Stimulated activated CD8-positive, alpha-beta memory T cell treated with anti-CD3 and anti-CD28 coated beads, Interleukin-12 subunit alpha, Interleukin-12 subunit beta, amount 100 ng/mL, for 24 hours (primary cell): ENCODE measurements around the gene PDE1C.
"Not testable (repeated sequence)": the region's sequence is repeated elsewhere in the genome, so short reads cannot be mapped to it uniquely, and the experiment has no call there.

ENCODE experiments used
- DNase-seq: peaks from one replicate; pipeline ENCODE4 v3.0.0-alpha.2; 2020; ENCODE audit errors: extremely low read depth

The PDE1C gene

DNA sequence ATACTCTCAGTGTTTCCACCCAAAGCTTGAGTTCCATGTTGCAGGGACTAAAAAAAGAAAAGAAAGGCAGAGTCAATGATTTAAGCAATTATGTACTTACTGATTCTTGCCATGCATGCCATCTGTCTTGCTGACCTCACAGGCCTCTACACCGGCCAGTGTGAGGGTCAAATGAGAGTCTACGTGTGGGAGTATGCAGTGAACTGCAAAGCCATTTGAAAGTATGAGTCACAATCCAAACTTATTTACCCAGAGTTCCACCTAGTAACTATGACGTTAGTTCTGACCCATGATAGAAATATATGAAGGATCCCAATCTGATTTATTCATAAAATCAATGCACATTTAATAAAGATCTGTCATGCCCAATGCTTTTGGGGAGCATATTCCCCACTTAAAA lies 26.5 kb downstream of the PDE1C start:
- no peak for DNase-seq

DNA sequence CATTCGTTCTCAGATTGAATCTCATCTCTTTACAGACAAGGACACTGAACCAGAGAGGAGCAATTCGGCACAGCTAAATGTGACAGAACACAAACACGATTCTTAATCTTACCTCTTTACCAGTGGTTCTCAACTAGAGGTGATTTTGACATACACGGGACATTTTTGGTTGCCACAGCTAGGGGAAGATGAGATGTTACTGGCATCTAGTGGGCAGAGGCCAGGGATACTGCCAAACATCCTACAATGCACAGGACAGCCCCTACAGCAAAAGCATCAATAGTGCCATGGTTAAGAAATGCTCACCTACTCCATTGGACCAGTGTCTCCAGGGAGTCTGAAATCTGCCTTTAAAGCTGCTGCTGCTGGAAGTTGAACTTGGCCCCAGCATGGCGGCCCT lies 27.3 kb downstream of the PDE1C start:
- DNase-seq = no peak

DNA sequence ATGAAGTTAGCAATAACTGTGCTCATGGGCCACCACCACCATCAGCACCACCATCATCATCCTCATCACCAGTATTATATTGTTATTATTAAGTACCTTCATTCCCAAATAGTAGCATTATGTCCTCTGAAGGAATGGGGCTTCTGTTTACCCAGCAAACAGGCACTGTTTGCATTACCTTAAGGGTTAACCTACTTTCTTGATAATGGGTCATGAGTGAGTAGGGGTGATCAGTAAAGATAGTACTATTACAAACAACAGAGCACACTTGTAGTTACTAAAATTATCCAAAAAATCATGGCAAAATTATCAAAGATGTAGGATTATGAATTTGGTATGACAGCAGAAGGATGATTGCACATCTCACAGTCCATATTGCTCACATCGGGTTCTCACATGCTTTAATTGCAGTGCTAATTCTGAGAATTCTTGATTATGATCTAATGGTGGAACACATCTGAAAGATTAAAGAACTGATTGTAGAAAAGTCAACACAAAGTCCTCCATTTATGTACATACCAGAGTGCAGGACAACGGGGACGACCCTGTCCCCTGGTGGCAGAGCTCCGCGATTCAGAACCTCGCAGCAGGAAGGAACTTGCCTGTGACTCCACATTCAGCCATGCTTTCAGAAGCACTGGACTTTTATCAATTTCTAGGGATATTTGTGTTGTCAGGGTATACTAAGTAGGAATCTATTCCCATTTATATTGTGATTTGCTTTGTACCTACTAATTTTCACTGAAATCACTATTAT lies 31.0 kb downstream of the PDE1C start:
- DNase-seq = no peak

DNA sequence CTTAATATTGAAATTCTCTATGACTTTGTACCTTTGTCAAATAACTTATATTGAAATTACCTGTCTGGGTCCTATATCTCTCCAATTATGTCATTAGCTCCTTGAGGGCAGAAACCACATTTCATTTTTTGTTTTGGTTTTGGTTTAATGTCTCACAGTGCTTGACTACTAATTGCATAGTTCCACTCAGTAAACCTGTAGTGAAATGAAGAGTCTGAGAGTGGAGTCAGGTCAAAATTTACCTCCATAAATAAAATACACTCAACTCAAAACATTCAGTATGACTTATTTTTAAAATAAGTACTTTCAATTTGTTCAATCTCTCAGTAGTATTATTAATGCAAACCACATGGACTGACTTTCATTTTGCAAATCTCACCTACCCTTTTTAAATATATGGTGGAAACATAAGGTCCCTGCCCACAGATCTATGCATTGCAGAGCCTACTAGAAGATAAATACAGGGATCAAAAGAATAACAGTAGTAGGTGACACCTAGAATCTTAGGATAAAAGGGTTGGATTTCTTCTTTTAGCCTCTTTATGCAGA lies 32.5 kb downstream of the PDE1C start:
- DNase-seq = no peak

- DNase-seq = no peak
Observed at GRCh38 chr7:32036557-32036956, 33.6 kb downstream of the PDE1C start.

- DNase-seq = no peak
Observed at GRCh38 chr7:32034052-32034451, 36.2 kb downstream of the PDE1C start.

DNA sequence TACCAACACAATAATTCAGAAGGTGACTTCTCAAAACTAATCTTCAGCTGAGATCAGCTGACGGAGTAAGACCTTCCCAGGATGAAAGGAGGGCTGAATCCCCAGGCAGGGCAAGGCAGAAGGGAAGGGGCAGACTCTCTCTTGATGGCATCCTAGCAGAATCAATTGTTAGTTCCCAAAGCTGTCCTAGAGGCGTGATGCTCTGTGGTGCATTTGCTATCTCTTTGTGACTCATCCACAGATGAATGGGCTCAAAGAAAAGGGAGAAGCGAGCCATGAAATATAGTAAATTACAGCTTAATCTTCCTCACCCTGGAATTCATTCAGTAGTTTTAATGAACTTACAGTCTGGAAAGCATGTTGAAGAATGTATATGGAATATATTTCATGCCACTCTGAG lies 37.2 kb downstream of the PDE1C start:
- no peak for DNase-seq

- no peak for DNase-seq
Observed at GRCh38 chr7:32032211-32032610, 38.0 kb downstream of the PDE1C start.

- DNase-seq = no peak
Observed at GRCh38 chr7:32030904-32031692, 39.1 kb downstream of the PDE1C start.

DNA sequence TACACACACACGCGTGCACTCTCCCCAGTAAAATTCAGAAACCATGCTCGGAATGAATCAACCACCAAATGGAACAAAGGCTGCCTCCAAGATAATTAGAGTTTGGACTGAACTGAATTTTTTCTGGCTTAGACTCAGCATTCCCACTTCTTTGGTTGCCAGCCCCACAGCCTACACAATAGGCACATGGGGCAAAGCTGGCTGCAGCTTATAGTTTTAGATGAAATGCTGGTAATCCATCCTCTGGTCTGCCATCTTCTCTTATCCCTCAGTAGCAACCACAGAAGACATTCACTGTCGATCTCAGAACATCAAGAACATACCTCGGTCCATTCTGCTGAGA lies 44.2 kb downstream of the PDE1C start:
- DNase-seq = no peak

- DNase-seq = no peak
Observed at GRCh38 chr7:32025381-32026082, 44.7 kb downstream of the PDE1C start.

GRCh38 chr7:32023376-32023775 lies 46.8 kb downstream of the PDE1C start:
- DNase-seq = no peak

DNA sequence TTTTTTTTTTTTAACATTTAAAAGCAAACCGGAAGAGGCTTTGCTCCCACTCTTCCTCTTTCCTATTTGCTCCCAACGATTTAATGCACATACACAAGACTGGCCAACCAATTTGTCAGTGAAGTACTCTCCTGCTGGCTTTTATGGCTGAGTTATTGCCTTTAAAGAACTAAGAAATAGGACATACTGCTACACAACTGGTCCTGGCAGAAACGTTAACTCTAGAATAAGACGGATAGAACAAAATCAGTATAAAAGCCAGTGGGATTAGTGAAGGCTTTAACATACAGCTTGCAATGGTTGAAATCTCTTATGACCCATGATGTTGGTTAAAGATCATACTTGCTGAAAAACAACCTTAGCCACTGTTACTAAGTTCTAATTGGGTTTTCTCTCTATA lies 47.2 kb downstream of the PDE1C start:
- DNase-seq = no peak

GRCh38 chr7:32020551-32021159 lies 49.6 kb downstream of the PDE1C start:
- DNase-seq = no peak

- no peak for DNase-seq
Observed at GRCh38 chr7:32018845-32019578, 51.2 kb downstream of the PDE1C start.

GRCh38 chr7:32015133-32015532 lies 55.1 kb downstream of the PDE1C start:
- DNase-seq = no peak

GRCh38 chr7:32013471-32013870 lies 56.7 kb downstream of the PDE1C start:
- DNase-seq = not testable (repeated sequence)

DNA sequence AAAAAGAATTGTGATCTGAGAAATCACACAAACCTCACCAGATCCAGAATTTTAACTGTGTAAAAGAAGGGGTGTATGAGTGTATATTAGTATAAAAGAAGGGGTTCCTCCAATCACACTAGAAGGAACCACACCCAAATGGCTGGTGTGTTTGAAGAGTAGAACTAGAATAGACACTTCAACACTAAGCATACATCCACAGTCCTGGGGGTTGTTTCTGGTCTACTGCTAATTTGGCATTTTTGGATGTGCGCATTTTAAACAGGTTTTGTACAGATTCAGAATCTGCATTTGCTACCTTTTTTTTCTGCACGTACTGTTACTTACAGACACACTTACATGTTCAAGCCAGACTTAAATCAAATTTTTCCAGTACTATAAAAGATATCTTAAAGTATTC lies 64.6 kb downstream of the PDE1C start:
- no peak for DNase-seq

DNA sequence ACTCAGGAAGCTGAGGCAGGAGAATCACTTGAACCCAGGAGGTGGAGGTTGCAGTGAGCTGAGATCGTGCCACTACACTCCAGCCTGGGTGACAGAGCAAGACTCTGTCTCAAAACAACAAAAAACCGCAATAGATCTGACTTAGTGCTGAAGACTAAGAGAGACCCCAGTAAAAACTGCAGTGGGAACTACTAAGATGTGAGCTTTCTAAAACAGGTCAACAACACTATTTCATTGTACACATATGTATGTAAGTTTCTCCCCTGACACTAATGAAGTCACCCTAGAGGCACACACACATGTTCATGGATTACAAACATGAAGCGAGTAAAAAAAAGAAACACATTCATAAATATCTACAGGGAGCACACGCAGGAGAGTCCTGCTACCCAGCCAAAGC lies 68.3 kb downstream of the PDE1C start:
- no peak for DNase-seq

DNA sequence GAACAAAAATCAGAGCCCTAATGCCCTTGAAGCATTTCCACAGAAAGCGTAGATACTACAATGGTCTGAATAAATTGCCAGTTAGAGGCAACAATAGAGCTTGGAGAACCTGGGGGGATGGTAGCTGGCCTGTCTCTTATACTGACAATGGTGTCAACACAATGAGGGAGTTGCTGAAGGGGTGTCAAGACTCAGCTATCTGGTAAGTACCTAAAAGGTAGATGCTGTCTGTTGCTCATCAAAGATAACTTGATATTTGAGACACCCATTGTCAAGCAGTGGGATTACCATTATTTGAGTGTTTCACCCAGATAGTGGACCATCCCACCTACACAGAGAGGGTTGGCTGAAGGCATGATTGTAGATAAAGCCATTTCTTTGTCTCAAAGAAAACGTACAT lies 72.8 kb downstream of the PDE1C start:
- no peak for DNase-seq

- DNase-seq = no peak
Observed at GRCh38 chr7:31995134-31995533, 75.1 kb downstream of the PDE1C start.
